ENCODE results near the gene PTPRD.

DNA sequence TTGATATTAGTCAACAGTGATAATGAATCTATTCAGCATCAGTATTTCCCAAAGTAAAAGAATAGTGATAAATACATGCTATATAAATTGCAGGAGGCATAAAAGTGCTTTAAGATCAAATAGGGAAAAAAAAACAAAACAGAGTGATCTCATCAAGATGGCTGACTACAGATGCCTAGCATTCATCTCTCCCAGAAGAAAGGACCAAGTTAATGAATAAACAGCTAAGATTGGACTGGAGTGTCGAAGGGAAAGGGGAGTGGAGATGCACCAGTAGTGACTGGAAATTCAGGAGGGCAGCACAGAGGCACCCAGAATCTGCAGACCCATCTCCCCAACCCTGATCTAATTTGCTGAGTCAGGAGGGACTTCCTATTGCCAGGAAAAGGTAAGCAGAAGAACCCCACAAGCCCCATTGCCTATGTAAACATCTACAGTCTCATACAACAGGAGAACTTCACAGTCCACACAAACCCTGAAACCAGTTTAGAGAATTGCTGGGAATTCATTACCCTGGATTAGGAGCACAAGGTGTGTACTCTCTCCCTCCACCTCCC lies 699.4 kb downstream of the PTPRD start:
- TF ChIP-seq, protein P1, sequence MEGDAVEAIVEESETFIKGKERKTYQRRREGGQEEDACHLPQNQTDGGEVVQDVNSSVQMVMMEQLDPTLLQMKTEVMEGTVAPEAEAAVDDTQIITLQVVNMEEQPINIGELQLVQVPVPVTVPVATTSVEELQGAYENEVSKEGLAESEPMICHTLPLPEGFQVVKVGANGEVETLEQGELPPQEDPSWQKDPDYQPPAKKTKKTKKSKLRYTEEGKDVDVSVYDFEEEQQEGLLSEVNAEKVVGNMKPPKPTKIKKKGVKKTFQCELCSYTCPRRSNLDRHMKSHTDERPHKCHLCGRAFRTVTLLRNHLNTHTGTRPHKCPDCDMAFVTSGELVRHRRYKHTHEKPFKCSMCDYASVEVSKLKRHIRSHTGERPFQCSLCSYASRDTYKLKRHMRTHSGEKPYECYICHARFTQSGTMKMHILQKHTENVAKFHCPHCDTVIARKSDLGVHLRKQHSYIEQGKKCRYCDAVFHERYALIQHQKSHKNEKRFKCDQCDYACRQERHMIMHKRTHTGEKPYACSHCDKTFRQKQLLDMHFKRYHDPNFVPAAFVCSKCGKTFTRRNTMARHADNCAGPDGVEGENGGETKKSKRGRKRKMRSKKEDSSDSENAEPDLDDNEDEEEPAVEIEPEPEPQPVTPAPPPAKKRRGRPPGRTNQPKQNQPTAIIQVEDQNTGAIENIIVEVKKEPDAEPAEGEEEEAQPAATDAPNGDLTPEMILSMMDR (conservative IDR thresholded peaks at IDR 0.05 in 1 of 2, IDR thresholded peaks at IDR 0.05 in 1 of 2; ENCODE audit: extremely low read depth in 1 of 2, insufficient read depth in 1 of 2, low read depth in 1 of 2, low read length in 2 of 2): no peak
- no peak for TF ChIP-seq EZH2 (IDR thresholded peaks at IDR 0.05; ENCODE audit: borderline replicate concordance, low read length)
